Lower leg skin (tissue), 4 donors: ENCODE results near the gene ARMH3. TPM values are rescaled to one million over a fixed set of nuclear protein-coding genes. Genes with fewer than 3 reads are reported as not detected.

Source experiments
- DNase-seq, 2 donors: peaks; one replicate each; pipeline ENCODE4 v3.0.0-alpha.2; 2019; ENCODE audit warnings: low spot score in 2 of 2
- H3K4me3 ChIP-seq: fragments of 200-600 bp; sonication (generic); 2 replicates; pipeline ENCODE4 v1.5.1; 2017; ENCODE audit warnings: mild to moderate bottlenecking, low read depth; ENCODE audit not compliant: poor library complexity, severe bottlenecking
- POLR2A ChIP-seq, 2 donors: fragments of 450-650 bp; IDR thresholded peaks; one replicate each; pipeline ENCODE4 v1.6.1; 2016 to 2017; ENCODE audit warnings: antibody characterized with exemption in 2 of 2, mild to moderate bottlenecking in 1 of 2, moderate library complexity in 1 of 2
- WGBS, 2 donors: methylation state at CpG; one replicate each; pipeline ENCODE4 v1.1.5; 2018; 5-methylcytosine and 5-hydroxymethylcytosine counted together
- intact Hi-C: fragments of 100-400 bp; cut with DNase I; formaldehyde crosslinking; loops from one replicate; pipeline ENCODE4 v1.15.0; 2023; ENCODE audit warnings: low total_unique reads
- total RNA-seq, 4 donors: library from RNA; depleted of rRNA; stranded (reverse); fragments of >200 nt; gene quantifications; one replicate each; pipeline ENCODE4 v1.1.0, GENCODE V29; 2016
- TF ChIP-seq, protein P1 (sequence below), 3 donors: fragments of 450-650 bp; IDR thresholded peaks; one replicate each; pipeline ENCODE4 v1.5.1; 2016; ENCODE audit warnings: antibody characterized with exemption in 3 of 3, mild to moderate bottlenecking in 3 of 3, moderate library complexity in 2 of 3

The ARMH3 gene
- total RNA-seq, 4 donors from 2014 or later: 15.2 to 57.4 (median 16.9) TPM

DNA sequence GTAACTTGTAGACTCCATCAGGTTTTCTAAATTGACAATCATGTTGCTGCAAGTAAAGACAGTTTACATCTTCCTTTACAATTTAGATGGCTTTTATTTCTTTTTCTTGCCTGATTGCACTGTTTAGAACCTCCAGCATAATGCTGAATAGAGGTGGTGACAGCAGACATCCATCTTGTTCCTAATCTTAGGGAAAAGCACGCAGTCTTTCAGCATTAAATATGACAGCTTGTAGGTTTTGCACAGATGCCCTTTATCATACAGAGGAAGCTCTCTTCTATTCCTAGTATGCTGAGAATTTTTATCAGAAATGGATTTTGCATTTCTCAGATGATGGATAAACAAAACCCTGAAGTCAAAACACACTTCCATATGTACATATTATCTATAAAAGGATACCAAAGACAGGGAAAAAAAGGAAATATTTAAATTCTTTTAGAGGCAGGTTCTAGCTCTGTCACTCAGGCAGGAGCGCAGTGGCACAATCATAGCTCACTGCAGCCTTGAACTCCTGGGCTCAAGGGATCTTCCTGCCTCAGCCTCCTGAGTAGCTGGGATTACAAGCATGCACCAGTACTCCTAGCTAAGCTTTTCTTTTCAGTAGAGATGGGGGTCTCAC, 143.3 kb downstream of the ARMH3 start:
- H3K4me3 ChIP-seq: no peak overlapping the region
- no peak for DNase-seq
- TF ChIP-seq POLR2A (IDR thresholded peaks at IDR 0.05): no peak
- TF ChIP-seq, protein P1, sequence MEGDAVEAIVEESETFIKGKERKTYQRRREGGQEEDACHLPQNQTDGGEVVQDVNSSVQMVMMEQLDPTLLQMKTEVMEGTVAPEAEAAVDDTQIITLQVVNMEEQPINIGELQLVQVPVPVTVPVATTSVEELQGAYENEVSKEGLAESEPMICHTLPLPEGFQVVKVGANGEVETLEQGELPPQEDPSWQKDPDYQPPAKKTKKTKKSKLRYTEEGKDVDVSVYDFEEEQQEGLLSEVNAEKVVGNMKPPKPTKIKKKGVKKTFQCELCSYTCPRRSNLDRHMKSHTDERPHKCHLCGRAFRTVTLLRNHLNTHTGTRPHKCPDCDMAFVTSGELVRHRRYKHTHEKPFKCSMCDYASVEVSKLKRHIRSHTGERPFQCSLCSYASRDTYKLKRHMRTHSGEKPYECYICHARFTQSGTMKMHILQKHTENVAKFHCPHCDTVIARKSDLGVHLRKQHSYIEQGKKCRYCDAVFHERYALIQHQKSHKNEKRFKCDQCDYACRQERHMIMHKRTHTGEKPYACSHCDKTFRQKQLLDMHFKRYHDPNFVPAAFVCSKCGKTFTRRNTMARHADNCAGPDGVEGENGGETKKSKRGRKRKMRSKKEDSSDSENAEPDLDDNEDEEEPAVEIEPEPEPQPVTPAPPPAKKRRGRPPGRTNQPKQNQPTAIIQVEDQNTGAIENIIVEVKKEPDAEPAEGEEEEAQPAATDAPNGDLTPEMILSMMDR (IDR thresholded peaks at IDR 0.05): no peak
- intact Hi-C loops: no loop called here
- WGBS, 2 donors: 80 to 89% methylated on average over 2 of the region's 2 CpGs

DNA sequence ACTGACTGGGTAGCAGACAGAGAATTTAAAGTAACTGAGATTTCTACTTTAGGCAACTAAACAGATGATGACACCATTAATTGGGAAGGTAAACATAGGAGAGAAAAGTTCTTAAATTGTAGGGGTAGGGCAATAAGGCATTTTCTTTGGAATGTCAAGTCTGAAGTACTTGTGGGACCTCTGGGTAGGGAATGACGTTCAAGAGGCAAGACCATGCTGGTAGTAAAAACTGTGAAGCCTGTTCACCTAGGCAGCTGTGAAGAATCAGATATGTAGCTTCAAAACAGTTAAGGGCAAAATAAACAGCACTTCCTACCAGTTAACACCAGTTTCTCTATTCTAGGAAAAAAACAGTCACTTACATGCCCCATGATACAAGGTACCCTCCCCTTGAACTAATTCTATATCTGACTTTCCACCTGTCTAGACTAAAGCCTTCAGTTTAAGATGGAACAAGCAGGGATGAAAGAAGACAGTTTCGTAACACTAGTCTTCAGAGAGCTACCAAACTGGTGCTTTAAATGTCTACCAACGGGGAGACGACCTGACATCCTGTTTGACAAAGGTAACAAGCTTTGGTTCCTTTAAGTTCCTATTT, 149.3 kb downstream of the ARMH3 start:
- intact Hi-C loops: no loop called here
- no peak overlapping the region for H3K4me3 ChIP-seq
- no peak for DNase-seq
- no peak for TF ChIP-seq POLR2A (IDR thresholded peaks at IDR 0.05)
- TF ChIP-seq, protein P1 (IDR thresholded peaks at IDR 0.05): no peak
- 86 to 92% methylated on average over 4 of the region's 4 CpGs for WGBS, 2 donors

DNA sequence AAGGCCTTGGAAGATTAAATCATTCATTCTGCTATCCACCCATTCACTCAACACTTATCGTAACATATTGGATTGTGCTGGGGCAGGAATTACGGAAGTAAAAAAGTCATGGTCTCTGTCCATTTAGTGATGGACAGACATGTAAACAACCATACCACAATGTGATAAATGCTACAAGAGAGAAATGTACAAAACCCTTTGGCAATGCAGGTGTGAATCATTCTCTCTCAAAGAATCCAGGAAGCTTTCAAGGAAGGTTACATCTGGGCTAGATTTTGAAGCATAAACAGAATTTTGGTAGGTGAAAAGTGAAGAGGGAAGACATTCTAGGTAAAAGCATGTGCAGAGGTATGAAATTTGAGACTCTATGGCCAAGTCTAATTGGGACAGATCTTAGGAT, 150.7 kb downstream of the ARMH3 start:
- no peak for TF ChIP-seq POLR2A (IDR thresholded peaks at IDR 0.05)
- TF ChIP-seq, protein P1 (IDR thresholded peaks at IDR 0.05): no peak

DNA sequence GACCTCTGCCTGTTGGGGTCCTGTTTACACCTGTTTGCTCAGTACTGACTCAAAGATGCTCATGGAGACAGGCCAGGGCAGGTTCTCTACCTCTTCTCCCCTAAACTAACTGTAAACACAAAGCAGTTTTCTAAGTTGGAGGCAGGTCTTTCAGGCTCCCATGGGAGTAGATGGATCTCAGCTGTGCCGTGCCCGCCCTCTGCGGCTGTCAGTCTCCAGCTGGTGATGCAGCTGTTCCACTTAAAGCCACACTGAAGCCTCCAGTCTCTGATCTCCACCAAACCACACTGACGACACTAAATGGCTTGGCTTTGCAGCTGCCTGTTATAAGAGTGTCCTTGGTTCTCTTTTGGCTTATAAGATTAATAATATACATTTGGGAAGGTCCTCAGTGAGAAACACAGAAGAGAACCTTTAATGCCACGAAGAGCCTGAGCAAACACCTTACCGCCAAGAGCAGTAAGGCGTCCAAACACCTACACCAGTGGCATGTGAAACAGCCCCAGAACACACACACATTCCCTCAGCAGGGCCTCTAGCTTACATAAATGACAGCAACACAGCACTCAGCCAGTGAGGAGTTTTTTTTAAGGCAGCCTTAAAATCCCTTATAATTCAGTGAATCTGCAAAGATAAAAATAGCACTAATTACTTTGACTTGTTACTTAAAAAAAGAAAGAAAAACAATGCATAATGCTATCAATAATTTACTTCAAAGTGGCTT, 152.0 kb downstream of the ARMH3 start:
- intact Hi-C loops: no loop called here
- no peak overlapping the region for H3K4me3 ChIP-seq
- WGBS, 2 donors: 73 to 76% methylated on average over 7 of the region's 7 CpGs
- TF ChIP-seq, protein P1 (IDR thresholded peaks at IDR 0.05): no peak
- no peak for TF ChIP-seq POLR2A (IDR thresholded peaks at IDR 0.05)
- no peak for DNase-seq

More for the DNA sequence above, 150.7 kb downstream of the ARMH3 start:
- no peak overlapping the region for H3K4me3 ChIP-seq
- intact Hi-C loops: no loop called here
- WGBS, 2 donors: 100% methylated on average over 2 of the region's 2 CpGs
- no peak for DNase-seq

DNA sequence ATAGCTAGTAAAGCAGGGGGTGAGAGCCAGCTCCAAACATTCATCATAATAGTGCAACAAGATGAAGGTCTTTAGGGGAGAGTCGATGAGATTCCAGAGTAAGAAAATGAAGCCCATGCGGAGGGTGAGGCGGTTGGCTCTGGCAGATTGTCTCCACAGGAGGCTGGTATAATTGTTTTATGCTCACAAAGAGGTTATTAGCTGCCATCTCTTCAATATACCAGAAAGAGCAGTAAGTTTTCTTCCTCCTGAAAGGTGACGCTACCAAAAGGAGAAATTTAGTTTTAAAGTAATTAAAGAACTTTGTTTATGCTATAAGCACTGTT, 153.2 kb downstream of the ARMH3 start:
- WGBS, 2 donors: 88 to 93% methylated on average over 4 of the region's 4 CpGs
- H3K4me3 ChIP-seq: no peak overlapping the region
- no peak for TF ChIP-seq POLR2A (IDR thresholded peaks at IDR 0.05)
- TF ChIP-seq, protein P1 (IDR thresholded peaks at IDR 0.05): no peak
- DNase-seq: no peak
- intact Hi-C loops: no loop called here
